ENCODE data around the gene KRTAP4-12.
A peak's percentile ranks its signal among the peaks of the same experiment; 100 is the strongest.
"Not testable (repeated sequence)": the region's sequence is repeated elsewhere in the genome, so short reads cannot be mapped to it uniquely, and the experiment has no call there.

Gene KRTAP4-12

GRCh38 chr17:41111151-41111885, 12.7 kb downstream of the KRTAP4-12 start:
- H3K4me3 ChIP-seq (ENCODE audit: control insufficient read depth, low read depth, low read length) = no peak overlapping the region
- TF ChIP-seq CTCF (IDR thresholded peaks at IDR 0.05; ENCODE audit: control insufficient read depth, insufficient read depth, low read depth, low read length, missing control alignments) = no peak
- no peak for DNase-seq (ENCODE audit: low read depth)

GRCh38 chr17:41108728-41109386, 15.1 kb downstream of the KRTAP4-12 start:
- DNase-seq (ENCODE audit: low read depth); H3K4me3 ChIP-seq (ENCODE audit: control insufficient read depth, low read depth, low read length): not testable (repeated sequence)

DNA sequence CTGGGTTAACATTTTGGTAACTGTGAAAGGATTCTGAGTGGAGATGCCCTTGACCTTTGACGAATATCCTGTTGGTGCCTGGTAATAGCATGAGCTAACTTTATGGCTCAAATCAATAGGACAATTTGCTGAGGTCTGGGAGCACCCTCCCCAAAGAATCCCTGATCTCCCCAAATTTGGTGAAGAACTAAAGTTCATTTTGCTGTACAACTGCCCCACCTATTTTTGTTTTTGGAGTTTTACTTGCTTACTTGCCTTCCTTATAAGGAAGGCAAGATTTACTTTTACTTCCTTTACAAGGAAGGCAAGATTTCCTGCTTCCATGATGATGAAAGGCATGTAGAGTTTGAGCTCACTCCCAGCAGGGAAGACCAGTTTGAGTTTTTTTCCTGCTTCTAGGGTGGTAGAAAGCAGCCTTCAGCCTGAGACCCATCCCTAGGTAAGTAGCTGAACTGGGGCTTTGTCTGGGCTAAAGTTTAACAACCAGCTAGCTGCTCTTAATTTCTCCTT, 16.0 kb downstream of the KRTAP4-12 start:
- no peak for DNase-seq (ENCODE audit: low read depth)
- no peak overlapping the region for H3K4me3 ChIP-seq (ENCODE audit: control insufficient read depth, low read depth, low read length)
- no peak for TF ChIP-seq CTCF (IDR thresholded peaks at IDR 0.05; ENCODE audit: control insufficient read depth, insufficient read depth, low read depth, low read length, missing control alignments)

GRCh38 chr17:41105347-41105746, 18.6 kb downstream of the KRTAP4-12 start, which contains the start of gene KRTAP4-9:
TSS of gene KRTAP4-9 (plus strand) at chr17:41105389. CDS start at chr17:41105389, 0 bp downstream.
- not testable (repeated sequence) for DNase-seq (ENCODE audit: low read depth); H3K4me3 ChIP-seq (ENCODE audit: control insufficient read depth, low read depth, low read length)

- DNase-seq (ENCODE audit: low read depth); H3K4me3 ChIP-seq (ENCODE audit: control insufficient read depth, low read depth, low read length): not testable (repeated sequence)
Observed at GRCh38 chr17:41104386-41105038, 19.5 kb downstream of the KRTAP4-12 start.

- no peak for DNase-seq (ENCODE audit: low read depth)
- no peak for TF ChIP-seq CTCF (IDR thresholded peaks at IDR 0.05; ENCODE audit: control insufficient read depth, insufficient read depth, low read depth, low read length, missing control alignments)
- no peak overlapping the region for H3K4me3 ChIP-seq (ENCODE audit: control insufficient read depth, low read depth, low read length)
Observed at GRCh38 chr17:41103896-41104295, 20.1 kb downstream of the KRTAP4-12 start.

GRCh38 chr17:41101586-41102259, 22.3 kb downstream of the KRTAP4-12 start, which contains the start of gene KRTAP4-16:
TSS of gene KRTAP4-16 (minus strand) at chr17:41102209. CDS start at chr17:41102209, 0 bp downstream.
- peak within 1 kb of the TSS; percentile 12 for H3K4me3 ChIP-seq (ENCODE audit: control insufficient read depth, low read depth, low read length)
- no peak for TF ChIP-seq CTCF (IDR thresholded peaks at IDR 0.05; ENCODE audit: control insufficient read depth, insufficient read depth, low read depth, low read length, missing control alignments)
- DNase-seq (ENCODE audit: low read depth) = no peak

GRCh38 chr17:41099682-41100480, 24.1 kb downstream of the KRTAP4-12 start:
- DNase-seq (ENCODE audit: low read depth) = peak; percentile 55
- not testable (repeated sequence) for H3K4me3 ChIP-seq (ENCODE audit: control insufficient read depth, low read depth, low read length)
